DMS53 (cell line): Measurements from ENCODE around the gene VEGFA.

Experiments used
- DNase-seq: peaks from one replicate; lab custom pipeline; 2025; lab: John Stamatoyannopoulos, UW

The VEGFA gene

GRCh38 chr6:43738877-43739641 is 31.0 kb upstream of the VEGFA start:
- DNase-seq, result peak; percentile 37

GRCh38 chr6:43739642-43740091 is 30.3 kb upstream of the VEGFA start:
- DNase-seq, result no peak

- DNase-seq, result no peak
Measured at GRCh38 chr6:43740321-43740960, 29.6 kb upstream of the VEGFA start.

DNA sequence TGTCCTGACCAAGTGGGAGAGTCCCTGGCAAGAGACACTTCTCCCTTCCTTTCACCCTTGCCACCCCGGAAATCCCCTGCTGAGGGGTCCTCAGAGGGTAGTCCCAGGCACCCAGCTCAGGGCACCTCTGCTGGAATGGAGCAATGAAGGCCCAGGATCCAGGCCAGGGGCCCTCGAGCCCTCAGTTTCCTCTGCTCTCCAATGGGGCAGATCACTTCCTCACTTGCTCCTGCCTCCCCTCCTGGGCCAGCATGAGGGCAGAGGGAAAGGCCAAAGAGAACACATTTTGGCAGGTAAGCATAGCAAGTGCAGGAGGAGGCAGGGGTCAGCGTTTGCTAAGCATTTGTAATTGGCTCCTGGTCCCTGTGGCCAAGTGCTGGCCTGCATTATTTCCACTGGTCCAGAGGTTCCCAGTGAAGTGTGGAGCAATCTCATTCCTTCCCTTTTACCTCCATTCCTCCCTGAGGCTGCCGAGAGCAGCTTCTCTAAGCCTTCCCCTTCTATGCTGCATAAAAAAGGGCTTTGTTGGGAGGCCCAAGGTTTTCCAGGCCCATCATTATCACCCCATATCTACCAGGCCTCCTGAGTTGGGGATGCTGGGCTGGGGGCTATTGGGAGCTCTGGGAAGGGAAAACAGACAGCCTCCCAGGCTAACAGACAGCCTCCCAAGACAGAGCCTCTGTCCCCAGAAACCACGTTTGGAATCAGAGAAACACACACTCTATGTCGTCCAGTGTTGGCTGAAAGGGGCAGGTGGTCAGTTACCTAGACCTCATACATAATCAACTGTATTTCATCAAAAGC is 28.8 kb upstream of the VEGFA start:
- DNase-seq, result no peak

DNA sequence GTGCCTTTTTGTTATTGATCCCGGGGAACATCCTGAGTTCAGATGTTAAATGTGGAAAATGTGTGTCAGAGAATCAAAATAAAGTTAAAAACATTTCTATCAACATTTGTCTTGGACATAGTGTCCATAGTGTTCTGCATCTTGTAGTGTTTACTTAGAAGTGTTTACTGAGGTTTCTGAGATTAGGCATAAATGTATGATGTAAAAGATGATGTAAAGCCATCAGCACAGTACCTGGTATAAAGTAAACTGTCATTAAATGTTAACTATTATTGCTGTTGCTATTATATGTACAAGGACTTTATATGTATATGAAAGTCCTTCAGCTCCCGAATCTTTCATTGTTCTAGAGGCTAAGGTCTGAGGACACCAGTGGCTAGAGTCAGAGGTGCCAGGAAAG is 28.2 kb upstream of the VEGFA start:
- DNase-seq, result peak; percentile 36

DNA sequence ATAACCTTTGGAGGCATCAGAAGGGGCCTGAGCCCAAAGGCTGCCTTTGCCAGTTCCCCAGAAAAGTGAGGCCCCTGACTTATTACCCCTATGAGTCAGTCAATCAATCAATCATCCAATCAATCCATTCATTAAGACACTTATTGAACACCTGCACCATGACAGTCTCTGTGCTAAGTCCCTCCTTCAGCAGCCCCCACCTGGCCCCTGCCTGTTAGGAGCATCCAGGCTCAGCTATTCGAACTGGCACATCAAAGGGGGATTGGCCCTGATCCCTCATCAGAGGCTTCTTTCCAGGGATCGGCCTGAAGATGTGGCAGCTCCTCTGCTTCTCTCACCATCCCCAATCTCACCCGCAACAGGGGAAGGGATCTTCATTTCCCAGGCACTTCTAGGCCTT is 27.7 kb upstream of the VEGFA start:
- no peak for DNase-seq

GRCh38 chr6:43742931-43743632 is 26.9 kb upstream of the VEGFA start:
- DNase-seq, result no peak

- no peak for DNase-seq
Measured at GRCh38 chr6:43743682-43744381, 26.2 kb upstream of the VEGFA start.

- no peak for DNase-seq
Measured at GRCh38 chr6:43744491-43744890, 25.5 kb upstream of the VEGFA start.

- no peak for DNase-seq
Measured at GRCh38 chr6:43744931-43745727, 24.9 kb upstream of the VEGFA start.

DNA sequence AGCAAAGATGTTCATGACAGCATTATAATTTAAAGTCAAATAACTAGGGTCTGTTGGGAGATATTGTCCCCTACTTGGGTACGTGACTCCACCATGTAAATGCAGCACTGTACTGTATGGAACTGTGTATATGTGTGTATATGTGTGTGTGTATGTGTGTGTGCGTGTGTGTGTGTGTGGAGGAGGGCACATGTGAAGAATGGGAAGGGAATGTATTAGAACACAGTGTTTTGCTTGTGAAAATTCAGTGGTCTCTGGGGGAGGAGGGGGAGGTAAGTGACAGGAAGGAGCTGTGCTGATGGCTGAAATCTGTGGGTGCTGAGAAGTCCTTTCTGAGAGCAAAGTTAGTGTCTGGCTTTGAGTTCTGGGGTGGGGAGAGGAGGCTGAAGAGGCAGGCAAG is 23.9 kb upstream of the VEGFA start:
- DNase-seq, result no peak

DNA sequence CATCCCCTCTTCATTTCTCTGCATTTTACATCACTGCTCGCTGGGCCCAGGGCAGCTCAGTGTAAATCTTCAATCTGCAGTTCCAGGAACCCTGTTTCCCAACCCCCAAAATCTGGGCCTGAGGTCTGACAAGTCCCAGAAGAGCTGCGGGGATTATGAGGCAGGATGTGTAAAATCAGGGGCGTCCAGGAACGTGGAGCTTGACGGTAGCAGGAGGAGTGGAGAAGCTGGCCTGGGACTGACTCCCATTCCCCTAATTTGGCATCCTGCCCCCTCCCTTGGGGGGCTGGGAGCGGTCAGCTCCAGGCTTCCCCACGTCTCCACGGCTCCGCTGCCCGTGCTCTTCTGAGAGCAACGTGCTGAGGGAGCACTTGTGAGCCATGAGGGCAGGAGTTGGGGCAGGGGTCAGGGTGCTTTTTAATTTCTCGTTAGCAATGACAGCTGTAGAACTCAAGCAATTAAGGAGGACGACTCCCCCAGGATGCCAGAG is 23.4 kb upstream of the VEGFA start:
- no peak for DNase-seq

DNA sequence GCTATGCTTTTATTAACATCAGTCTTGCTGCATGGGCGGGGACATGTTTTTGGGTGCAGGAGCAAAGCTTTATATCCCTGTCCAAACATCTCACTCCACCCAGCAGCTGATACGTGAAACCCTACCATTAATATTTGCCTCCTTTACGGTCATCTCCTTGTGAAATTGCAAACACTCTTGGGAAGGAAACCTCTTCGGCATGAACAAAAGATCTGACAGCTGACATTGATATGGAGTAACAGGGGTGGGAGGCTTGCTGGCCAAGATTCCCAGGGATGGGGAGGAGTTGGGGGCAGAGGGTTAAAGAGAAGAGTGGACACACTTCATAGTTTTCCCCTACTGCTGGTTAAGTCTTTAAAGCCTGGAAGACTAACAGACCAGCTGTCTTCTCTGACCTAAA is 22.2 kb upstream of the VEGFA start:
- DNase-seq, result no peak

DNA sequence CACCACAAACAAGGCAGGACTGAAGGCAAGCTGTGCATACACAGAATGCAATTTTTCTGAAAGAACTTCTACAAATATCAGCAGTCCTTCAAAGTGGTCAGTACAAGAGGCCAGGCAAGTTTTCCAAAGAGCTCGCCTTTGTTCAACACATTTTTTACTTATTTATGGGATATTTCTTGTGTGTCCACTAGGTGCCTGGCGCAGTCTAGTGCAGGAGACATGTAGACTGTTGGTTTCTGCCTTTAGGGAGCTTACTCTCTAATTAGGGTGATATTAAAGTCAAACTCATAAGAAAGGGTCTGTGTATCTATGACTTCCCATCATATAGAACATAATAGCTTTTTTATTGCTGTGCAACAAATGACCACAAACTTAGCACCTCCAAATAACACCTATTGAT is 21.2 kb upstream of the VEGFA start:
- DNase-seq, result no peak

- no peak for DNase-seq
Measured at GRCh38 chr6:43749461-43749860, 20.6 kb upstream of the VEGFA start.

GRCh38 chr6:43750622-43751021 is 19.4 kb upstream of the VEGFA start:
- no peak for DNase-seq

DNA sequence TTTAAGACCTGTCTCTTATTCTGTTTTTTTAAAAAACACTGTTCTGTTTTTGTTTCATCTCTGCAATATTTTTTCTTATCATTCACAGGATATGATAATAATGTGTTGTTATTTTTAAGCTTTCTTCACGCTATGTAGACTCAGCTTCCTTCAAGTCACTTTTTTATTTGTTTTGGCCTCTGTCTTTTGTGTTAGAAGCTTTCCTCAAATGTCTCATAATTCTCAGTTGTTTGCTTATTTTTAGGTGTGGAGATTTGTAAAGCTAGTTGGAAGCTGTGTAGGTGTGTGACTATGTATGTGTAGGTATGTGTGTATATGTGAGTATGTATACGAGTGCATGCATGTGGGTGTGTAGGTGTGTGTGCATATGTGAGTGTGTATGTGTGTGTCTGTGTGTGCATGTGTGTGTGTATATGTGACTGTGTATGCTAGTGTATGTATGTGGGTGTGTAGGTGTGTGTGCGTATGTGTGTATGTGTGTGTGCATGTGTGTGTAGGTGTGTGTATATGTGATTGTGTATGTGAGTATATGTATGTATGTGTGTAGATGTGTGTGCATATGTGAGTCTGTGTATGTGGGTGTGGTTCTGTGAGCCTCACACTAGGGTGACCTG is 16.3 kb upstream of the VEGFA start:
- DNase-seq, result no peak

DNA sequence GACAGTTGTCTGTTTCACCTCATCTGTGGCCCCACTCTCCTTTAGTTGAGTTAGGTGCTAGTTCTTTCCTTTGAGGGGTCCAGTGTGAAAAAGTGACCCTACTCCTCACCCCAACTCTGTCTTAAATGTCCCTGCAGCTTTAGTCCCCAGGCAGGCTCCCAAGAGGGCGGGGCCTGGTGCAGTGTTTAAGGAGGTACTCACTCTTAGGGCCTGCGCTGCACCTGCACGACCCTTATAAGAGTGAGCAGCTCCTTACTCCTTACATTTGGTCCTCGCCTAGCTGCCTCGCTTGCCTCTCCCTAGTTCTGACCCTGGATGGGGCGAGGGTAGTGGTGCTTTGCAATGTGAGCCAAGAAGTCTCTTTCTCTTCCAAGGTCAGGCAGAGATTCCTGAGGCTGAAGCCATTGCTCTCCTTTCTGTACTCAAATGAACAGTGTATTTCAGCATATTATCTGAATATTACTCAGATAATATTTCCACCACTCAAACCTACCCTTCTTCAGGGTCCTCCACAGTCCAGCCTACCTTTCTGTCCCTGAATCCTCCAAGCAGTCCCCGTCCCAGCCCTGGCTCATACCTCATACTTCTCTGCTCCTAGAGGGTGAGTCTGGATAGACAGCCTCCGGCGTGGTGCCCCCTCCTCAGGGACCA is 11.9 kb upstream of the VEGFA start:
- DNase-seq, result no peak

- peak; percentile 59 for DNase-seq
Measured at GRCh38 chr6:43758617-43759050, 11.4 kb upstream of the VEGFA start.
